PC-3 (cell line): Measurements from ENCODE around the gene PAEP. TPM values are rescaled to one million over a fixed set of nuclear protein-coding genes. Genes with fewer than 3 reads are reported as not detected.

ENCODE experiments used
- ATAC-seq: fragments of 200-7000 bp; cut with Tn5 transposase; 2 replicates; pipeline ENCODE4 v1.9.1; 2020; ENCODE audit warnings: mild to moderate bottlenecking, moderate library complexity
- BruUV-seq: library from RNA; stranded (reverse); fragments of 400-500 nt; replicated peaks from 2 replicates; lab custom pipeline; 2021; lab: Mats Ljungman, UMichigan
- CTCF ChIA-PET: fragments of 300-600 bp; sonication (Branson Sonifier 250); formaldehyde crosslinking; loops from one replicate; lab custom pipeline; 2022; ENCODE audit warnings: antibody characterized with exemption; lab: Charles Lee
- POLR2A ChIA-PET: fragments of 300-600 bp; sonication (Branson Sonifier 250); formaldehyde crosslinking; loops from one replicate; lab custom pipeline; 2022; ENCODE audit warnings: antibody characterized with exemption; ENCODE audit not compliant: unreplicated experiment; lab: Charles Lee
- DNase-seq: peaks from one replicate; pipeline ENCODE4 v3.0.0-alpha.2; 2015
- H2AFZ ChIP-seq: fragments of 300-600 bp; sonication (generic); 2 replicates; pipeline ENCODE4 v1.6.0; 2016; ENCODE audit warnings: antibody characterized with exemption, low read length
- H3F3A ChIP-seq: fragments of 300-600 bp; sonication (generic); one replicate; pipeline ENCODE4 v1.6.0; 2017; ENCODE audit warnings: antibody characterized with exemption, low read length, control low read depth, mild to moderate bottlenecking; ENCODE audit not compliant: unreplicated experiment
- H3K27ac ChIP-seq: fragments of 300-600 bp; sonication (generic); 2 replicates; pipeline ENCODE4 v1.5.1; 2016; ENCODE audit warnings: mild to moderate bottlenecking, low read length
- H3K27me3 ChIP-seq: fragments of 300-600 bp; sonication (generic); 2 replicates; pipeline ENCODE4 v1.6.1; 2016; ENCODE audit warnings: low read length, mixed read lengths
- H3K36me3 ChIP-seq: fragments of 300-600 bp; sonication (generic); 2 replicates; pipeline ENCODE4 v1.6.1; 2016; ENCODE audit warnings: low read depth, mixed run types, low read length, mixed read lengths
- H3K4me1 ChIP-seq: fragments of 300-600 bp; sonication (generic); 2 replicates; pipeline ENCODE4 v1.5.1; 2016; ENCODE audit warnings: low read length; ENCODE audit not compliant: insufficient read depth
- H3K4me2 ChIP-seq: fragments of 300-600 bp; sonication (generic); 2 replicates; pipeline ENCODE4 v1.6.0; 2016; ENCODE audit warnings: low read length
- H3K4me3 ChIP-seq: fragments of 300-600 bp; sonication (generic); 2 replicates; pipeline ENCODE4 v1.5.1; 2016; ENCODE audit warnings: mild to moderate bottlenecking, low read length, mixed read lengths
- H3K79me2 ChIP-seq: fragments of 300-600 bp; sonication (generic); 2 replicates; pipeline ENCODE4 v1.6.1; 2017; ENCODE audit warnings: low read length, mixed read lengths
- H3K9ac ChIP-seq: fragments of 300-600 bp; sonication (generic); 2 replicates; pipeline ENCODE4 v1.6.0; 2016; ENCODE audit warnings: mild to moderate bottlenecking, low read length
- H3K9me2 ChIP-seq: fragments of 300-600 bp; sonication (generic); replicated peaks from 2 replicates; pipeline ENCODE4 v1.6.1; 2016; ENCODE audit warnings: mixed run types, low read length, mixed read lengths
- H3K9me3 ChIP-seq: fragments of 300-600 bp; sonication (generic); 2 replicates; pipeline ENCODE4 v1.6.1; 2016; ENCODE audit warnings: low read length, mixed read lengths
- H4K20me1 ChIP-seq: fragments of 300-600 bp; sonication (generic); 2 replicates; pipeline ENCODE4 v1.6.1; 2016; ENCODE audit warnings: low read length, mixed read lengths
- CTCF ChIP-seq: fragments of 300-600 bp; sonication (generic); conservative IDR thresholded peaks from 2 replicates; pipeline ENCODE4 v1.5.1; 2017; ENCODE audit warnings: antibody characterized with exemption, low read depth, mild to moderate bottlenecking, low read length
- EZH2 ChIP-seq: fragments of 300-600 bp; sonication (generic); IDR thresholded peaks from one replicate; pipeline ENCODE4 v1.6.1; 2017; ENCODE audit warnings: antibody characterized with exemption, mild to moderate bottlenecking, low read length; ENCODE audit not compliant: unreplicated experiment
- EZH2phosphoT487 ChIP-seq: fragments of 300-600 bp; sonication (generic); IDR thresholded peaks from 2 replicates; pipeline ENCODE4 v1.6.1; 2018; ENCODE audit warnings: mild to moderate bottlenecking, antibody characterized with exemption, low read length, borderline replicate concordance
- intact Hi-C: fragments of 100-400 bp; cut with micrococcal nuclease; formaldehyde crosslinking; loops from 2 replicates; pipeline ENCODE4 v1.9.0; 2023
- total RNA-seq: library from RNA; depleted of rRNA; stranded (reverse); fragments of >200 nt; gene quantifications from 2 replicates; pipeline ENCODE4 v1.2.3, GENCODE V29; 2014

The PAEP gene
- total RNA-seq, 1 experiment from 2014 or later: not detected

- ChIA-PET POLR2A (no interaction called here), CTCF (no interaction called here)
- no peak for ATAC-seq
- Histone ChIP-seq H3K9me2 (no peaks in the 10 kb centered on the region), H3F3A (no peaks in the 10 kb centered on the region), H3K4me3 (no peak overlapping the region), H4K20me1 (no peaks in the 10 kb centered on the region), H3K79me2 (no peaks in the 10 kb centered on the region), H3K9me3 (no peaks in the 10 kb centered on the region), H3K27ac (no peak overlapping the region), H3K4me2 (no peak overlapping the region), H3K9ac (no peak overlapping the region), H2AFZ (no peak overlapping the region), H3K4me1 (no peaks in the 10 kb centered on the region; the same call in 1 of the 2 replicates), H3K36me3 (no peaks in the 10 kb centered on the region; the same call in 1 of the 2 replicates), H3K27me3 (peaks cover 15% of the 10 kb centered on the region; the same call in 1 of the 2 replicates)
- TF ChIP-seq CTCF: no peak
- no peak for TF ChIP-seq EZH2phosphoT487
- TF ChIP-seq EZH2: no peak
- no peak for DNase-seq
- no TSS peak for BruUV-seq
- intact Hi-C loops: no loop called here
These were observed 4.1 kb downstream of the PAEP start for GRCh38 chr9:135565636-135566035.

- Histone ChIP-seq H3F3A (no peaks in the 10 kb centered on the region), H2AFZ (no peak overlapping the region), H3K27me3 (peaks cover 15% of the 10 kb centered on the region; the same call in 1 of the 2 replicates), H3K9ac (no peak overlapping the region), H3K4me1 (no peaks in the 10 kb centered on the region; the same call in 1 of the 2 replicates), H3K9me2 (no peaks in the 10 kb centered on the region), H4K20me1 (no peaks in the 10 kb centered on the region), H3K9me3 (no peaks in the 10 kb centered on the region), H3K36me3 (no peaks in the 10 kb centered on the region; the same call in 1 of the 2 replicates), H3K79me2 (no peaks in the 10 kb centered on the region), H3K4me2 (no peak overlapping the region), H3K4me3 (no peak overlapping the region), H3K27ac (no peak overlapping the region)
- DNase-seq (no peak), ATAC-seq (no peak)
- POLR2A ChIA-PET: interaction anchor here (0.6 kb wide), 1 partner anchor 13 kb away, joined by 7 read pairs; no protein-coding TSS in a partner anchor
- BruUV-seq: no TSS peak
- no peak for TF ChIP-seq CTCF
- no peak for TF ChIP-seq EZH2
- no peak for TF ChIP-seq EZH2phosphoT487
- CTCF ChIA-PET: no interaction called here
- intact Hi-C loops: no loop called here
These were observed 5.0 kb downstream of the PAEP start for GRCh38 chr9:135566552-135566951.

GRCh38 chr9:135567311-135567710 lies 5.8 kb downstream of the PAEP start:
- TF ChIP-seq EZH2 (no peak), EZH2phosphoT487 (no peak), CTCF (no peak)
- H3K4me3 ChIP-seq: no peak overlapping the region
- intact Hi-C loops: no loop called here
- CTCF ChIA-PET: no interaction called here
- no peaks in the 10 kb centered on the region; the same call in 1 of the 2 replicates for H3K4me1 ChIP-seq
- no peak overlapping the region for H3K4me2 ChIP-seq
- DNase-seq (no peak), ATAC-seq (no peak)
- H3K9ac ChIP-seq: no peak overlapping the region
- H3K9me2 ChIP-seq: no peaks in the 10 kb centered on the region
- H3K27ac ChIP-seq: no peak overlapping the region
- no peaks in the 10 kb centered on the region for H3K79me2 ChIP-seq
- H3K36me3 ChIP-seq: no peaks in the 10 kb centered on the region; the same call in 1 of the 2 replicates
- no peaks in the 10 kb centered on the region for H3F3A ChIP-seq
- H4K20me1 ChIP-seq: no peaks in the 10 kb centered on the region
- H3K9me3 ChIP-seq: no peaks in the 10 kb centered on the region
- POLR2A ChIA-PET: no interaction called here
- no TSS peak for BruUV-seq
- peaks cover 15% of the 10 kb centered on the region; the same call in 1 of the 2 replicates for H3K27me3 ChIP-seq
- no peak overlapping the region for H2AFZ ChIP-seq
